ENCODE data around the gene RNU5B-1.

Gene RNU5B-1

DNA sequence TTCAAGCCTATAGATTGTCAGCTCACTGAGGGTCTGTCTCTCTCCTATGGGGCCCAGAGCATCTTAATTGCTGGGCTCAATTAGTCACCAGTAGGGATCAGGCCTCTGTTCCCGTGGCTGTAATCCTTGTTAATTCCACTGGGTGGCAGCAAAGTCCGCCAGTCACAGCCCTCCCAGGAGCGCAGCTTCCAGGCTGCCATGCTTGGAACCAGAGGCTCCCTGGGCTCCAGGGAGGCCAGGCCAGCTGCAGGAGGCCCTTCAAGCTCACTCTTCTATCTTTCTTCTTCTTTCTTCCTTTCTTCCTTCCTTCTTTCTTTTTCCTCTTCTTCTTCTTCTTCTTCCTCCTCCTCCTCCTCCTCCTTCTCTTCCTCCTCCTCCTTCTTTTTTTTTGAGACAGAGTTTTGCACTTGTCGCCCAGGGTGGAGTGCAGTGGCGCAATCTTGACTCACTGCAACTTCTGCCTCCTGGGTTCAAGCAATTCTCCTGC, 14.4 kb downstream of the RNU5B-1 start:
- DNase-seq: peak; percentile 85
- WGBS: 39% methylated on average over 5 of the region's 5 CpGs
- Histone ChIP-seq H3K23ac (ENCODE audit: low read length in 2 of 2) (no peak overlapping the region), H3K27ac (ENCODE audit: low read length, poor library complexity, severe bottlenecking) (no peak overlapping the region), H2BK5ac (ENCODE audit: low read depth, low read length, poor library complexity, severe bottlenecking) (no peak overlapping the region), H2AK5ac (ENCODE audit: low read length, severe bottlenecking) (no peak overlapping the region), H3K9me3 (ENCODE audit: control insufficient read depth, low read length) (no peaks in the 10 kb centered on the region), H3K27me3 (ENCODE audit: control insufficient read depth in 1 of 2, insufficient read depth in 1 of 2, low read length in 2 of 2) (peaks cover 12 to 33% of the 10 kb centered on the region in 2 experiments), H2BK12ac (ENCODE audit: low read length in 2 of 2) (no peak overlapping the region), H2AFZ (ENCODE audit: low read depth, low read length) (no peak overlapping the region), H3K4me2 (ENCODE audit: low read length, poor library complexity, severe bottlenecking) (no peak overlapping the region), H2BK15ac (ENCODE audit: low read depth, poor library complexity, severe bottlenecking) (no peak overlapping the region), H3K79me1 (replicated peaks; ENCODE audit: low read length, poor library complexity, severe bottlenecking) (no peaks in the 10 kb centered on the region), H3K4me1 (ENCODE audit: control insufficient read depth, insufficient read depth, low read depth, low read length) (no peaks in the 10 kb centered on the region), H3K36me3 (ENCODE audit: control insufficient read depth in 1 of 2, insufficient read depth in 2 of 2, low read depth in 1 of 2, low read length in 2 of 2) (no peaks in the 10 kb centered on the region), H4K91ac (ENCODE audit: low read length) (no peak overlapping the region), H3K9ac (ENCODE audit: low read length) (no peak overlapping the region), H4K8ac (ENCODE audit: low read length) (no peak overlapping the region), H2BK120ac (ENCODE audit: low read depth, low read length) (no peak overlapping the region), H3K18ac (ENCODE audit: low read depth in 1 of 2, low read length in 2 of 2) (no peak overlapping the region), H3K14ac (ENCODE audit: low read length in 2 of 2) (no peak overlapping the region), H3K4ac (ENCODE audit: low read depth in 1 of 2, low read length in 2 of 2) (no peak overlapping the region), H3K4me3 (ENCODE audit: insufficient read depth in 1 of 2, low read depth in 1 of 2, low read length in 2 of 2) (no peak overlapping the region)

DNA sequence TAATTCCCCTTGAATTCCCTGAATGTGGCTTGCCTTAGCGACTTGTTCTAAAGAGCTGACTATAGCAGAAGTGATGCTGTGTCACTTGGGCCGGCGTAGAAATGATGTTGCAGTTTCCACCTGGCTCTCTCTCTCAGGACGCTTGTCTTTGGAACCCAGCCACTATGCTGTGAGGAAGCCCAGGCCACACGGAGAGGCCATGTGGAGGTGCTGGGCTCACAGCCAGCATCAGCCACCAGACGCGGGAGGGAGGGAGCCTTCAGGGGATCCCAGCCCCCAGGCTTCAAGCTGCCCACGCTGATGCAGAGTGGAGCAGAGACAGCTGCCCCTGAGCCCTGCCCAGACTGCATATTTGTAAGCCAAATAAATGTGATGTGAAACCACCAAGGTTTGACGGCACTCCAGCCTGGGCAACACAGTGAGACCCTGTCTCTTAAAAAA, 18.6 kb downstream of the RNU5B-1 start:
- no peak overlapping the region for H3K27ac ChIP-seq (ENCODE audit: low read length, poor library complexity, severe bottlenecking)
- no peak overlapping the region for H3K9ac ChIP-seq (ENCODE audit: low read length)
- no peaks in the 10 kb centered on the region for H3K4me1 ChIP-seq (ENCODE audit: control insufficient read depth, insufficient read depth, low read depth, low read length)
- no peak overlapping the region for H3K18ac ChIP-seq (ENCODE audit: low read depth in 1 of 2, low read length in 2 of 2)
- H3K14ac ChIP-seq (ENCODE audit: low read length in 2 of 2): no peak overlapping the region
- no peaks in the 10 kb centered on the region for H3K36me3 ChIP-seq (ENCODE audit: control insufficient read depth in 1 of 2, insufficient read depth in 2 of 2, low read depth in 1 of 2, low read length in 2 of 2)
- H2AK5ac ChIP-seq (ENCODE audit: low read length, severe bottlenecking): no peak overlapping the region
- no peak overlapping the region for H3K4me3 ChIP-seq (ENCODE audit: insufficient read depth in 1 of 2, low read depth in 1 of 2, low read length in 2 of 2)
- H3K4me2 ChIP-seq (ENCODE audit: low read length, poor library complexity, severe bottlenecking): no peak overlapping the region
- WGBS: 55% methylated on average over 9 of the region's 9 CpGs
- peak; percentile 73 for DNase-seq
- no peak overlapping the region for H4K8ac ChIP-seq (ENCODE audit: low read length)
- no peak overlapping the region for H3K4ac ChIP-seq (ENCODE audit: low read depth in 1 of 2, low read length in 2 of 2)
- no peaks in the 10 kb centered on the region for H3K79me1 ChIP-seq (replicated peaks; ENCODE audit: low read length, poor library complexity, severe bottlenecking)
- H3K23ac ChIP-seq (ENCODE audit: low read length in 2 of 2): no peak overlapping the region
- H2AFZ ChIP-seq (ENCODE audit: low read depth, low read length): no peak overlapping the region
- no peak overlapping the region for H2BK15ac ChIP-seq (ENCODE audit: low read depth, poor library complexity, severe bottlenecking)
- no peak overlapping the region for H2BK120ac ChIP-seq (ENCODE audit: low read depth, low read length)
- no peak overlapping the region for H2BK5ac ChIP-seq (ENCODE audit: low read depth, low read length, poor library complexity, severe bottlenecking)
- H4K91ac ChIP-seq (ENCODE audit: low read length): no peak overlapping the region
- no peak overlapping the region for H2BK12ac ChIP-seq (ENCODE audit: low read length in 2 of 2)
- peaks cover 12 to 23% of the 10 kb centered on the region in 2 experiments for H3K27me3 ChIP-seq (ENCODE audit: control insufficient read depth in 1 of 2, insufficient read depth in 1 of 2, low read length in 2 of 2)
- H3K9me3 ChIP-seq (ENCODE audit: control insufficient read depth, low read length): no peaks in the 10 kb centered on the region

DNA sequence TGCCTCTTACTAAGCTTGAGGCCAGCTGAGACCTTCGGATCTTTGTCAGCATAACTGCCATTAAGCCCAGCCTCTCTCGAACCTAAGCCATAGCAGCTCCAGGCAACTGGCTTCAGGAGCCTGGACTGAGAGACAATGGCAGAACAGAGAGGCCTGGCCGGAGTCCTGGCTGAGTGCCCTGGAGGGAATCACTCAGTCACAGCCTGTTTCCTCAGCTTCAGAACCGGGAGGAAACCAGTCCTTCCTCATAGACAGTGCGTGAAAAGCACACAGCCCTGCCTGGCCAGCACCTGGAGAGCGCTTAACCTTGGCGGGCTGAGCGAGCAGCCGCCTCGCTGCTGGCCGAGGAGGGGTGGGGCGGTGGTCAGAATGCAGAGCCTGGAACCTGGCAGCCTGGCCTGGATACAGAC, 21.6 kb downstream of the RNU5B-1 start:
- H3K9me3 ChIP-seq (ENCODE audit: control insufficient read depth, low read length): no peaks in the 10 kb centered on the region
- H4K91ac ChIP-seq (ENCODE audit: low read length): no peak overlapping the region
- peaks cover 6% of the 10 kb centered on the region for H3K4me1 ChIP-seq (ENCODE audit: control insufficient read depth, insufficient read depth, low read depth, low read length)
- H2BK15ac ChIP-seq (ENCODE audit: low read depth, poor library complexity, severe bottlenecking): no peak overlapping the region
- H2BK12ac ChIP-seq (ENCODE audit: low read length in 2 of 2): peak overlapping the region in 1 of 2 experiments; percentile 0
- H3K4me3 ChIP-seq (ENCODE audit: insufficient read depth in 1 of 2, low read depth in 1 of 2, low read length in 2 of 2): no peak overlapping the region
- no peak overlapping the region for H2AK5ac ChIP-seq (ENCODE audit: low read length, severe bottlenecking)
- H3K27me3 ChIP-seq (ENCODE audit: control insufficient read depth in 1 of 2, insufficient read depth in 1 of 2, low read length in 2 of 2): peaks cover 21 to 45% of the 10 kb centered on the region in 2 experiments
- no peak overlapping the region for H2AFZ ChIP-seq (ENCODE audit: low read depth, low read length)
- H3K14ac ChIP-seq (ENCODE audit: low read length in 2 of 2): no peak overlapping the region
- H3K27ac ChIP-seq (ENCODE audit: low read length, poor library complexity, severe bottlenecking): no peak overlapping the region
- no peaks in the 10 kb centered on the region for H3K79me1 ChIP-seq (replicated peaks; ENCODE audit: low read length, poor library complexity, severe bottlenecking)
- no peak overlapping the region for H2BK120ac ChIP-seq (ENCODE audit: low read depth, low read length)
- no peak overlapping the region for H2BK5ac ChIP-seq (ENCODE audit: low read depth, low read length, poor library complexity, severe bottlenecking)
- H3K4me2 ChIP-seq (ENCODE audit: low read length, poor library complexity, severe bottlenecking): no peak overlapping the region
- H3K36me3 ChIP-seq (ENCODE audit: control insufficient read depth in 1 of 2, insufficient read depth in 2 of 2, low read depth in 1 of 2, low read length in 2 of 2): peaks cover 0 to 7% of the 10 kb centered on the region in 2 experiments
- H3K9ac ChIP-seq (ENCODE audit: low read length): no peak overlapping the region
- DNase-seq: no peak
- no peak overlapping the region for H3K4ac ChIP-seq (ENCODE audit: low read depth in 1 of 2, low read length in 2 of 2)
- H4K8ac ChIP-seq (ENCODE audit: low read length): peak overlapping the region; percentile 62
- WGBS: 63% methylated on average over 12 of the region's 12 CpGs
- peak overlapping the region in 1 of 2 experiments; percentile 8 for H3K18ac ChIP-seq (ENCODE audit: low read depth in 1 of 2, low read length in 2 of 2)
- H3K23ac ChIP-seq (ENCODE audit: low read length in 2 of 2): no peak overlapping the region

DNA sequence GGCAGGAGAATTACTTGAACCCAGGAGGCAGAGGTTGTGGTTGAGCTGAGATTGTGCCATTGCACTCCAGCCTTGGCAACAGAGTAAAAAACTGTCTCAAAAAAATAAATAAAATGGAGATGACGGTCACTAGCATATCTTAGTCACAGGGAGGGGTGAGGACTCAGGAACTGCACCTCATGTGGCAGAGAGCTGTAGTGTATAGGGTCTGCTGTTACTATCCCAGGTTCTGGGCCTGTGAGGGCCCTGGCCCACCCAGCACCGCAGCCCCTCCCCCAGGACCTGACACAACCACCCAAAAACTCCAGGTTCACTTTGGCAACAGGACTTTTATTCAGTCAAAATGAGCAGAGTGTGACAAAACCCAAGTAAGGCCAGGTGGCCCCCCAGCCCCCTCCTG, 22.3 kb downstream of the RNU5B-1 start:
- H3K27me3 ChIP-seq (ENCODE audit: control insufficient read depth in 1 of 2, insufficient read depth in 1 of 2, low read length in 2 of 2): peaks cover 15 to 45% of the 10 kb centered on the region in 2 experiments
- no peak overlapping the region for H4K91ac ChIP-seq (ENCODE audit: low read length)
- 93% methylated on average over 2 of the region's 2 CpGs for WGBS

More for the DNA sequence above, 22.3 kb downstream of the RNU5B-1 start:
- H3K14ac ChIP-seq (ENCODE audit: low read length in 2 of 2): no peak overlapping the region
- no peak overlapping the region for H3K18ac ChIP-seq (ENCODE audit: low read depth in 1 of 2, low read length in 2 of 2)
- no peak overlapping the region for H3K4ac ChIP-seq (ENCODE audit: low read depth in 1 of 2, low read length in 2 of 2)
- no peak overlapping the region for H2BK12ac ChIP-seq (ENCODE audit: low read length in 2 of 2)
- H3K4me3 ChIP-seq (ENCODE audit: insufficient read depth in 1 of 2, low read depth in 1 of 2, low read length in 2 of 2): no peak overlapping the region
- DNase-seq: no peak
- peaks cover 0 to 7% of the 10 kb centered on the region in 2 experiments for H3K36me3 ChIP-seq (ENCODE audit: control insufficient read depth in 1 of 2, insufficient read depth in 2 of 2, low read depth in 1 of 2, low read length in 2 of 2)
- H3K23ac ChIP-seq (ENCODE audit: low read length in 2 of 2): no peak overlapping the region
- H3K4me2 ChIP-seq (ENCODE audit: low read length, poor library complexity, severe bottlenecking): no peak overlapping the region
- no peak overlapping the region for H2AFZ ChIP-seq (ENCODE audit: low read depth, low read length)
- H3K27ac ChIP-seq (ENCODE audit: low read length, poor library complexity, severe bottlenecking): no peak overlapping the region
- H2BK120ac ChIP-seq (ENCODE audit: low read depth, low read length): peak overlapping the region; percentile 45
- H4K8ac ChIP-seq (ENCODE audit: low read length): no peak overlapping the region
- H2BK15ac ChIP-seq (ENCODE audit: low read depth, poor library complexity, severe bottlenecking): no peak overlapping the region
- H3K9me3 ChIP-seq (ENCODE audit: control insufficient read depth, low read length): no peaks in the 10 kb centered on the region
- H3K79me1 ChIP-seq (replicated peaks; ENCODE audit: low read length, poor library complexity, severe bottlenecking): no peaks in the 10 kb centered on the region
- no peak overlapping the region for H2BK5ac ChIP-seq (ENCODE audit: low read depth, low read length, poor library complexity, severe bottlenecking)
- H3K4me1 ChIP-seq (ENCODE audit: control insufficient read depth, insufficient read depth, low read depth, low read length): peaks cover 6% of the 10 kb centered on the region
- H2AK5ac ChIP-seq (ENCODE audit: low read length, severe bottlenecking): no peak overlapping the region
- no peak overlapping the region for H3K9ac ChIP-seq (ENCODE audit: low read length)

All from mesenchymal stem cell (in vitro differentiated cells and primary cell).